ENCODE results near the gene LYRM2.

DNA sequence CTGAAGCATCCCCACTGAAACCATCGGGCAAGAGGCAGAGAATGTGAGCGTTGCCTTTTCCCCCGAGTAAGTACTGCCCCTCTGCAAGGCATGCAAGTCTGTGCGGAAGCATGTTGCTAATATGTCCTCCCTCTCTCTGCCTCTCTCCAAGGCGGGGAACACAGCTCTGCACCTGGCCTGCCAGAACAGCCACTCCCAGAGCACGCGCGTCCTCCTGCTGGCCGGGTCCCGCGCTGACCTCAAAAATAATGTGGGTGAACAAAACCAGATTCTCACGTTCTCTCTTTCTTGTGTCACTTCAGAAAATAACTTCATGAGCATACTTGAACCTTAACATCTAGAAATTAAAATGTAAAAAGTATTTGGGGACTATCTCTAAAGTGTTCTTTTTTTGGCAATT lies 26.4 kb downstream of the LYRM2 start:
- TF ChIP-seq, protein P1, sequence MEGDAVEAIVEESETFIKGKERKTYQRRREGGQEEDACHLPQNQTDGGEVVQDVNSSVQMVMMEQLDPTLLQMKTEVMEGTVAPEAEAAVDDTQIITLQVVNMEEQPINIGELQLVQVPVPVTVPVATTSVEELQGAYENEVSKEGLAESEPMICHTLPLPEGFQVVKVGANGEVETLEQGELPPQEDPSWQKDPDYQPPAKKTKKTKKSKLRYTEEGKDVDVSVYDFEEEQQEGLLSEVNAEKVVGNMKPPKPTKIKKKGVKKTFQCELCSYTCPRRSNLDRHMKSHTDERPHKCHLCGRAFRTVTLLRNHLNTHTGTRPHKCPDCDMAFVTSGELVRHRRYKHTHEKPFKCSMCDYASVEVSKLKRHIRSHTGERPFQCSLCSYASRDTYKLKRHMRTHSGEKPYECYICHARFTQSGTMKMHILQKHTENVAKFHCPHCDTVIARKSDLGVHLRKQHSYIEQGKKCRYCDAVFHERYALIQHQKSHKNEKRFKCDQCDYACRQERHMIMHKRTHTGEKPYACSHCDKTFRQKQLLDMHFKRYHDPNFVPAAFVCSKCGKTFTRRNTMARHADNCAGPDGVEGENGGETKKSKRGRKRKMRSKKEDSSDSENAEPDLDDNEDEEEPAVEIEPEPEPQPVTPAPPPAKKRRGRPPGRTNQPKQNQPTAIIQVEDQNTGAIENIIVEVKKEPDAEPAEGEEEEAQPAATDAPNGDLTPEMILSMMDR (IDR thresholded peaks at IDR 0.05): no peak
- TF ChIP-seq ZFX (IDR thresholded peaks at IDR 0.05; ENCODE audit: borderline replicate concordance): no peak

Data from 22Rv1 (cell line).